Right lobe of liver (tissue), 4 donors: Measurements from ENCODE around the gene KRTAP9-9.

ENCODE experiments used
- CTCF ChIP-seq, 4 donors: fragments of 200-600 bp in 3 of 4; fragments of 450-650 bp in 1 of 4; IDR thresholded peaks; one replicate each; pipeline versions ENCODE4 v1.5.1 to v1.8.0; 2016 to 2022; ENCODE audit warnings: antibody characterized with exemption in 4 of 4, mild to moderate bottlenecking in 2 of 4
- POLR2A ChIP-seq: fragments of 450-650 bp; IDR thresholded peaks from one replicate; pipeline ENCODE4 v1.6.1; 2017; ENCODE audit warnings: antibody characterized with exemption, mild to moderate bottlenecking
- donor health status: DM: no; HTN: no; CAD: no.
- donor health status: DM: no; HTN: no; CAD: no.
- donor health status: DM: no; HTN: yes; CAD: no.

- TF ChIP-seq CTCF (IDR thresholded peaks at IDR 0.05) = no peak
- no peak for TF ChIP-seq POLR2A
Observed at GRCh38 chr17:41296846-41297245, 41.7 kb downstream of the KRTAP9-9 start.
